K562 (cell line): ENCODE measurements around the gene WIPF1. TPM values are rescaled to one million over a fixed set of nuclear protein-coding genes. Genes with fewer than 3 reads are reported as not detected.

ENCODE experiments used
- ATAC-seq: fragments of 200-7000 bp; cut with Tn5 transposase; 3 replicates; pipeline ENCODE4 v1.9.1; 2020; ENCODE audit warnings: moderate library complexity
- BruUV-seq: library from RNA; stranded (reverse); fragments of 400-500 nt; replicated peaks from 2 replicates; lab custom pipeline; 2021; lab: Mats Ljungman, UMichigan
- CTCF ChIA-PET: fragments of 300-600 bp; formaldehyde crosslinking; extraction: SDS; loops from one replicate; lab custom pipeline; 2021; ENCODE audit warnings: low intra/inter-chr PET ratio; lab: Yijun Ruan, JAX
- POLR2A ChIA-PET: fragments of 300-600, 350-650 bp; sonication (Branson Sonifier 250); formaldehyde crosslinking; extraction: SDS; loops from one replicate; lab custom pipeline; 2021; ENCODE audit warnings: antibody characterized with exemption, inconsistent platforms; lab: Yijun Ruan, JAX
- DNase-seq, 4 experiments: peaks; one replicate each; pipeline versions ENCODE4 v3.0.0 to v3.0.0-alpha.2; 2011 to 2018; ENCODE audit warnings: low spot score in 3 of 4, mixed read lengths in 3 of 4; ENCODE audit errors: extremely low read depth in 1 of 4
- FAIRE-seq: peaks from 2 replicates; lab custom pipeline; 2011; peaks lifted over from hg19 to GRCh38; lab: Jason Lieb, UNC
- H2AFZ ChIP-seq: 2 replicates; pipeline ENCODE4 v1.6.0; 2011; ENCODE audit warnings: low read depth, low read length, control low read depth, inconsistent platforms
- H3K27ac ChIP-seq: fragments of 200-600 bp; 3 replicates; pipeline ENCODE4 v1.8.0; 2011; ENCODE audit warnings: low read depth, mild to moderate bottlenecking, control low read depth, inconsistent platforms, low read length, moderate library complexity, mixed read lengths; ENCODE audit errors: extremely low read depth
- H3K27me3 ChIP-seq, 2 experiments: fragments of 300-600 bp in 1 of 2; 2 replicates in 1 of 2; 3 replicates in 1 of 2; pipeline versions ENCODE4 v1.6.0 to v1.8.0; 2011; ENCODE audit warnings: inconsistent platforms in 2 of 2, low read length in 2 of 2, mild to moderate bottlenecking in 1 of 2, mixed read lengths in 1 of 2, moderate library complexity in 1 of 2; ENCODE audit not compliant: control insufficient read depth in 2 of 2, insufficient read depth in 2 of 2
- H3K36me3 ChIP-seq: fragments of 300-600 bp; 3 replicates; pipeline ENCODE4 v1.8.0; 2011; ENCODE audit warnings: mild to moderate bottlenecking, low read length, inconsistent platforms; ENCODE audit not compliant: control insufficient read depth, insufficient read depth
- H3K4me1 ChIP-seq, 2 experiments: fragments of 200-600 bp in 1 of 2; replicated peaks in 1 of 2; 2 replicates in 1 of 2; 3 replicates in 1 of 2; pipeline versions ENCODE4 v1.5.1 to v1.8.0; 2011; ENCODE audit warnings: inconsistent platforms in 2 of 2, low read length in 2 of 2, mild to moderate bottlenecking in 1 of 2, mixed read lengths in 1 of 2, moderate library complexity in 1 of 2; ENCODE audit not compliant: control insufficient read depth in 2 of 2, insufficient read depth in 2 of 2
- H3K4me2 ChIP-seq: 2 replicates; pipeline ENCODE4 v1.6.1; 2011; ENCODE audit warnings: low read length, control low read depth, inconsistent platforms, mixed read lengths; ENCODE audit not compliant: insufficient read depth
- H3K4me3 ChIP-seq: fragments of 200-600 bp; sonication (generic), shearing (Covaris generic); 2 replicates; pipeline ENCODE4 v1.5.1; 2016; ENCODE audit warnings: control low read depth, inconsistent platforms
- H3K79me2 ChIP-seq: fragments of 200-600 bp; 3 replicates; pipeline ENCODE4 v1.8.0; 2011; ENCODE audit warnings: low read length, inconsistent platforms; ENCODE audit not compliant: control insufficient read depth, insufficient read depth
- H3K9ac ChIP-seq, 2 experiments: 2 replicates each; pipeline versions ENCODE4 v1.6.0 to v1.6.1; 2011; ENCODE audit warnings: low read depth in 2 of 2, low read length in 2 of 2, control low read depth in 1 of 2, inconsistent platforms in 1 of 2, mild to moderate bottlenecking in 1 of 2, mixed read lengths in 1 of 2; ENCODE audit not compliant: insufficient read depth in 1 of 2
- H3K9me1 ChIP-seq: one replicate; pipeline ENCODE4 v1.6.0; 2011; ENCODE audit warnings: inconsistent platforms, mild to moderate bottlenecking, low read length, moderate library complexity; ENCODE audit not compliant: control insufficient read depth, insufficient read depth
- H3K9me3 ChIP-seq: replicated peaks from 2 replicates; pipeline ENCODE4 v1.5.1; 2011; ENCODE audit warnings: low read depth, low read length, inconsistent platforms; ENCODE audit not compliant: control insufficient read depth, insufficient read depth
- H4K20me1 ChIP-seq: replicated peaks from 2 replicates; pipeline ENCODE4 v1.6.1; 2011; ENCODE audit warnings: low read length, inconsistent platforms, mixed read lengths; ENCODE audit not compliant: control insufficient read depth, insufficient read depth
- ELF2 ChIP-seq: fragments of 250-450 bp; sonication (Bioruptor Pico); IDR thresholded peaks from 2 replicates; pipeline ENCODE4 v1.5.0; 2021; ENCODE audit warnings: mild to moderate bottlenecking
- FOXJ3 ChIP-seq: sonication (generic); formaldehyde crosslinking; IDR thresholded peaks from 2 replicates; pipeline ENCODE4 v1.4.0; 2020; ENCODE audit warnings: mild to moderate bottlenecking, missing genetic modification reagents
- HDAC8 ChIP-seq: fragments of 450-650 bp; IDR thresholded peaks from 2 replicates; pipeline ENCODE4 v1.6.1; 2016; ENCODE audit warnings: mild to moderate bottlenecking, missing genetic modification characterization, moderate library complexity, missing compliant biosample characterization
- MIER1 ChIP-seq: fragments of 450-650 bp; IDR thresholded peaks from 2 replicates; pipeline ENCODE4 v1.6.1; 2016; ENCODE audit warnings: antibody characterized with exemption, mild to moderate bottlenecking, low read depth
- POLR2AphosphoS2 ChIP-seq: IDR thresholded peaks from 2 replicates; pipeline ENCODE4 v1.6.1; 2012; ENCODE audit warnings: low read length, improper control_type of control experiment
- ZNF121 ChIP-seq: sonication (generic); formaldehyde crosslinking; conservative IDR thresholded peaks from 2 replicates; pipeline ENCODE4 v1.8.0; 2022; ENCODE audit warnings: missing genetic modification reagents
- WGBS: fragments of 100-300 bp; shearing (Covaris generic); methylation state at CpG from one replicate; pipeline ENCODE4 v1.1.6; 2016; ENCODE audit warnings: low coverage, mixed read lengths; ENCODE audit not compliant: insufficient coverage; ENCODE audit errors: missing lambda C conversion rate; 5-methylcytosine and 5-hydroxymethylcytosine counted together
- in situ Hi-C: fragments of 300-500 bp; cut with MboI; formaldehyde crosslinking; loops from 4 replicates; pipeline ENCODE4 v1.15.0; 2018; ENCODE audit warnings: inconsistent platforms, mixed read lengths
- intact Hi-C: fragments of 100-400 bp; cut with micrococcal nuclease; formaldehyde crosslinking; loops from 2 replicates; pipeline ENCODE4 v1.14.2; 2022
- polyA plus RNA-seq, 8 experiments: library from polyadenylated mRNA; depleted of rRNA in 4 of 8; stranded (reverse) in 5 of 8; unstranded in 3 of 8; fragments of >200 nt; fragmentation: Nextera tagmentation in 2 of 8; fragmentation: Illumina TruSeq in 1 of 8; extraction: Ambion mirVana in 2 of 8; extraction: Trizol in 1 of 8; gene quantifications; 2 replicates each; pipeline versions ENCODE4 v1.2.1 to v1.2.3, GENCODE V29; 2011 to 2014; ENCODE audit warnings: inconsistent platforms in 1 of 8, missing spikeins in 1 of 8
- total RNA-seq, 7 experiments: library from RNA; depleted of rRNA in 6 of 7; stranded (reverse); fragments of >200 nt in 6 of 7; fragmentation: Illumina TruSeq in 2 of 7; extraction: Trizol in 2 of 7; gene quantifications; 2 replicates each; pipeline versions ENCODE4 v1.2.1 to v1.2.3, GENCODE V29; 2011 to 2021; ENCODE audit warnings: low replicate concordance in 1 of 7
- TF ChIP-seq, protein P1 (sequence below): fragments of 250-450 bp; sonication (Bioruptor Pico); IDR thresholded peaks from 2 replicates; pipeline ENCODE4 v1.5.0; 2022; ENCODE audit warnings: mild to moderate bottlenecking
- TF ChIP-seq, protein P2 (sequence below): fragments of 450-650 bp; IDR thresholded peaks from 2 replicates; pipeline ENCODE4 v1.6.1; 2017; ENCODE audit warnings: antibody characterized with exemption

WIPF1 gene
- total and polyA plus RNA-seq, 9 of the 15 experiments (the other 6 are each of a cell fraction or from before 2014, with no cell fraction given) = 0.54 to 4.9 (median 2.4) TPM

DNA sequence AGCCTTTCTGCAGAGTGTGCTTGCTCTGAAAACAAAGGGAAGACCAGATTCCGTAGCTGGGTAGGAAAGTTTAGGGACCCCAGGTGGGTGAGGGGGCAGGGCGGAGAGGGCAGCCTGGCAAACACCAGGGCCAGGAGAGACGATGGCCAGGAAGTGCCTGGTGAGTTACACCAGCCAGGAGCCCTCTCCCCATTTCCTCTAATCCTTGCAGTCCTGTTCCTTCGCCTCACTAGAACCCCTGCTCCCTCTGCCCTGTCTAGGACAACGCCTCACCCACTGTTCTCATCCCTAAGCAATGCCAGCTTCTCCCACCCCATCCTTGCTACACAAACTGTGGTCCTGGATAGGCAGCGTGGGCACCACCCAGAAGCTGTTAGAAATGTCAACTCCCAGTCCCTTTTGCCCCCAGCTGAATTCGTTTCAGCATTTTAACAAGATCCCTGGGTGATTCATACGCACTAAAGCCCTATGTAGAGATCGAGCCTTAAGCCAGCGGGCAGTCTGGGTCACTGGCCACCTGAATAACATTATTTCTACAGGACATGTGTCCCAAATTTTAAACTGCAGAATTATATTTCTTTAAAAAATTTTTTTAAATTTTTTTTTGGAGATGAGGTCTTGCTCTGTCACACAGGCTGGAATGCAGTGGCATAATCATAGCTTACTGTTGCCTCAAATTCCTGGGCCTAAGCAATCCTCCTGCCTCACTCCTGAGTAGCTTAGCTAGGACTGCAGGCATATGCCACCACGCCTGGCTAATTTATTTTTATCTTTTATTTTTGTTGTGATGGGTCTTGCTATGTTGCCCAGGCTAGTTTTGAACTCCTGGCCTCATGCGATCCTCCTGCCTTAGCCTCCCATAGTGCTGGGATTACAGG, 10.9 kb downstream of the WIPF1 start:
- Histone ChIP-seq H3K27ac (no peak overlapping the region), H3K9me3 (no peaks in the 10 kb centered on the region), H3K4me2 (no peak overlapping the region), H2AFZ (no peak overlapping the region), H3K4me3 (no peak overlapping the region), H4K20me1 (no peaks in the 10 kb centered on the region; the same call in 1 of the 2 replicates), H3K9ac (no peak overlapping the region), H3K27me3 (peaks cover 0 to 21% of the 10 kb centered on the region in 2 experiments; a peak in 3 of 5 replicates), H3K9me1 (no peaks in the 10 kb centered on the region), H3K36me3 (no peaks in the 10 kb centered on the region), H3K79me2 (no peaks in the 10 kb centered on the region), H3K4me1 (peaks cover 0 to 9% of the 10 kb centered on the region in 2 experiments; a peak in 3 of 5 replicates)
- intact Hi-C loops = no loop called here
- no TSS peak for BruUV-seq
- FAIRE-seq (no peak), ATAC-seq (no peak)
- 33% methylated on average over 12 of the region's 12 CpGs for WGBS
- in situ Hi-C loops = no loop called here
- ChIA-PET POLR2A (interaction anchor here (0.5 to 0.9 kb wide), 2 partner anchors 13 to 1101 kb away, joined by 4 to 5 read pairs; no protein-coding TSS in a partner anchor), CTCF (no interaction called here)
- TF ChIP-seq ELF2 (no peak), ZNF121 (CRISPR knock-in tag) (0 out of 2 replicates have a peak, but pooled peaks have one; percentile 13)
- TF ChIP-seq, all 486 proteins: peak for 1
- no peak for DNase-seq

DNA sequence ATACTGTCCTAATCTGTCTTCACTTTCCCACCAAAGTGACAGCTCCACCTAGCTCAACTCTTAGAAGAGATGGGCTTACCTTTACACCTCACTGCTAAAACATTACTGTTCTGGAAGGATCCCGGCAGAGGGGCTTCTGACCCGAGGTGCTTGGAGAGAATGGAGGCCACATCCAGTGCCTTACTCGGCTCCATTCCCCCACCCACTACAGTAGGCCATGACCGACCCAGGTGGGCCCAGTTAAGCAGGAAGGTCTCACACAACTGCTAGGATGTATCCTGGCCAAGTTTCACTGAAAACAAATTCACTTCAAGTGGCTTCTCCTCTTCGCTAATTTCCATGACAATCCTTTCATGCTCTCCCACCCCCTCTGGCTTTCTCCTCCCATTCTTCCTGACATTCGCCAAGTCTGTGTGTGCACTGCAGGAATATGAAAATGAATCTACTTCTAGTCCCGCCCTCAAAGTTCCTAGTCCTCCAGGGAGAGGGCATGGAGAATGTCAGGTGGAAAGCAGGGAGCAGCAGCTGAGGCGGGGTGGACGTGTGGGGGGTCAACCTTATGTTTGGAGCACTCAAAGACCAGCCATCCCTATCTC, 11.8 kb downstream of the WIPF1 start:
- no peak overlapping the region for H3K4me3 ChIP-seq
- H3K79me2 ChIP-seq = no peaks in the 10 kb centered on the region
- no peaks in the 10 kb centered on the region for H3K9me1 ChIP-seq
- CTCF ChIA-PET = no interaction called here
- in situ Hi-C loops = no loop called here
- no peak for DNase-seq
- no peak for ATAC-seq
- 30% methylated on average over 9 of the region's 9 CpGs for WGBS
- H3K27ac ChIP-seq = no peak overlapping the region
- no peaks in the 10 kb centered on the region for H3K9me3 ChIP-seq
- POLR2A ChIA-PET = no interaction called here
- no peak for FAIRE-seq
- no peaks in the 10 kb centered on the region; the same call in 1 of the 2 replicates for H4K20me1 ChIP-seq
- H3K9ac ChIP-seq = no peak overlapping the region
- peaks cover 0 to 2% of the 10 kb centered on the region in 2 experiments; a peak in 3 of 5 replicates for H3K4me1 ChIP-seq
- H3K27me3 ChIP-seq = peaks cover 0 to 21% of the 10 kb centered on the region in 2 experiments; a peak in 3 of 5 replicates
- no peaks in the 10 kb centered on the region for H3K36me3 ChIP-seq
- BruUV-seq = no TSS peak
- no peak overlapping the region for H3K4me2 ChIP-seq
- intact Hi-C loops = no loop called here
- H2AFZ ChIP-seq = no peak overlapping the region
- no peak for TF ChIP-seq POLR2AphosphoS2
- no peak for TF ChIP-seq HDAC8 (tag)
- no peak for TF ChIP-seq FOXJ3 (CRISPR knock-in tag)
- TF ChIP-seq, protein P1, sequence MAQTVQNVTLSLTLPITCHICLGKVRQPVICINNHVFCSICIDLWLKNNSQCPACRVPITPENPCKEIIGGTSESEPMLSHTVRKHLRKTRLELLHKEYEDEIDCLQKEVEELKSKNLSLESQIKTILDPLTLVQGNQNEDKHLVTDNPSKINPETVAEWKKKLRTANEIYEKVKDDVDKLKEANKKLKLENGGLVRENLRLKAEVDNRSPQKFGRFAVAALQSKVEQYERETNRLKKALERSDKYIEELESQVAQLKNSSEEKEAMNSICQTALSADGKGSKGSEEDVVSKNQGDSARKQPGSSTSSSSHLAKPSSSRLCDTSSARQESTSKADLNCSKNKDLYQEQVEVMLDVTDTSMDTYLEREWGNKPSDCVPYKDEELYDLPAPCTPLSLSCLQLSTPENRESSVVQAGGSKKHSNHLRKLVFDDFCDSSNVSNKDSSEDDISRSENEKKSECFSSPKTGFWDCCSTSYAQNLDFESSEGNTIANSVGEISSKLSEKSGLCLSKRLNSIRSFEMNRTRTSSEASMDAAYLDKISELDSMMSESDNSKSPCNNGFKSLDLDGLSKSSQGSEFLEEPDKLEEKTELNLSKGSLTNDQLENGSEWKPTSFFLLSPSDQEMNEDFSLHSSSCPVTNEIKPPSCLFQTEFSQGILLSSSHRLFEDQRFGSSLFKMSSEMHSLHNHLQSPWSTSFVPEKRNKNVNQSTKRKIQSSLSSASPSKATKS = no peak
- no peak for TF ChIP-seq MIER1
- TF ChIP-seq, protein P2, sequence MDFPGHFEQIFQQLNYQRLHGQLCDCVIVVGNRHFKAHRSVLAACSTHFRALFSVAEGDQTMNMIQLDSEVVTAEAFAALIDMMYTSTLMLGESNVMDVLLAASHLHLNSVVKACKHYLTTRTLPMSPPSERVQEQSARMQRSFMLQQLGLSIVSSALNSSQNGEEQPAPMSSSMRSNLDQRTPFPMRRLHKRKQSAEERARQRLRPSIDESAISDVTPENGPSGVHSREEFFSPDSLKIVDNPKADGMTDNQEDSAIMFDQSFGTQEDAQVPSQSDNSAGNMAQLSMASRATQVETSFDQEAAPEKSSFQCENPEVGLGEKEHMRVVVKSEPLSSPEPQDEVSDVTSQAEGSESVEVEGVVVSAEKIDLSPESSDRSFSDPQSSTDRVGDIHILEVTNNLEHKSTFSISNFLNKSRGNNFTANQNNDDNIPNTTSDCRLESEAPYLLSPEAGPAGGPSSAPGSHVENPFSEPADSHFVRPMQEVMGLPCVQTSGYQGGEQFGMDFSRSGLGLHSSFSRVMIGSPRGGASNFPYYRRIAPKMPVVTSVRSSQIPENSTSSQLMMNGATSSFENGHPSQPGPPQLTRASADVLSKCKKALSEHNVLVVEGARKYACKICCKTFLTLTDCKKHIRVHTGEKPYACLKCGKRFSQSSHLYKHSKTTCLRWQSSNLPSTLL = no peak
